Keratinocyte (primary cell): ENCODE measurements around the gene JADE2. TPM values are rescaled to one million over a fixed set of nuclear protein-coding genes. Genes with fewer than 3 reads are reported as not detected.

Experiments used
- DNase-seq: peaks from one replicate; pipeline ENCODE4 v3.0.0-alpha.2; 2011; ENCODE audit warnings: low read depth, missing footprints, low spot score
- FAIRE-seq: peaks from 2 replicates; lab custom pipeline; 2011; peaks lifted over from hg19 to GRCh38; lab: Jason Lieb, UNC
- H2AFZ ChIP-seq: 2 replicates; pipeline ENCODE4 v1.6.0; 2012; ENCODE audit warnings: low read length, control low read depth, inconsistent platforms; ENCODE audit not compliant: control insufficient read depth
- H3K27ac ChIP-seq: 2 replicates; pipeline ENCODE4 v1.5.1; 2011; ENCODE audit warnings: low read length; ENCODE audit not compliant: control insufficient read depth, insufficient read depth
- H3K27me3 ChIP-seq: 3 replicates; pipeline ENCODE4 v1.6.0; 2011; ENCODE audit warnings: low read length; ENCODE audit not compliant: control insufficient read depth, insufficient read depth; ENCODE audit errors: extremely low read depth
- H3K36me3 ChIP-seq, 2 experiments: 2 replicates in 1 of 2; 3 replicates in 1 of 2; pipeline ENCODE4 v1.5.1; 2011; ENCODE audit warnings: low read length in 2 of 2, mild to moderate bottlenecking in 1 of 2; ENCODE audit not compliant: control insufficient read depth in 2 of 2, insufficient read depth in 2 of 2; ENCODE audit errors: extremely low read depth in 1 of 2
- H3K4me1 ChIP-seq: 3 replicates; pipeline ENCODE4 v1.5.1; 2011; ENCODE audit warnings: low read length; ENCODE audit not compliant: control insufficient read depth, insufficient read depth; ENCODE audit errors: extremely low read depth
- H3K4me2 ChIP-seq: 3 replicates; pipeline ENCODE4 v1.6.0; 2011; ENCODE audit warnings: low read depth, low read length; ENCODE audit not compliant: control insufficient read depth, insufficient read depth; ENCODE audit errors: extremely low read depth
- H3K4me3 ChIP-seq, 3 experiments: fragments of 200-600 bp in 1 of 3; sonication (generic) in 1 of 3; 2 replicates in 2 of 3; 3 replicates in 1 of 3; pipeline ENCODE4 v1.5.1; 2011 to 2016; ENCODE audit warnings: low read length in 3 of 3, mild to moderate bottlenecking in 3 of 3, control low read depth in 2 of 3, inconsistent platforms in 1 of 3, low read depth in 1 of 3, mixed read lengths in 1 of 3, mixed run types in 1 of 3, moderate library complexity in 1 of 3; ENCODE audit not compliant: control insufficient read depth in 2 of 3, insufficient read depth in 2 of 3; ENCODE audit errors: extremely low read depth in 1 of 3
- H3K79me2 ChIP-seq: 2 replicates; pipeline ENCODE4 v1.6.0; 2012; ENCODE audit warnings: low read length; ENCODE audit not compliant: control insufficient read depth, insufficient read depth
- H3K9ac ChIP-seq: 3 replicates; pipeline ENCODE4 v1.6.0; 2011; ENCODE audit warnings: low read length; ENCODE audit not compliant: control insufficient read depth, insufficient read depth; ENCODE audit errors: extremely low read depth
- H3K9me1 ChIP-seq: 3 replicates; pipeline ENCODE4 v1.6.0; 2011; ENCODE audit warnings: low read length; ENCODE audit not compliant: control insufficient read depth, insufficient read depth; ENCODE audit errors: extremely low read depth
- H3K9me3 ChIP-seq: 2 replicates; pipeline ENCODE4 v1.5.1; 2012; ENCODE audit warnings: low read depth, low read length; ENCODE audit not compliant: control insufficient read depth
- H4K20me1 ChIP-seq: 3 replicates; pipeline ENCODE4 v1.6.0; 2011; ENCODE audit warnings: low read length; ENCODE audit not compliant: control insufficient read depth, insufficient read depth; ENCODE audit errors: extremely low read depth
- CTCF ChIP-seq, 3 experiments: IDR thresholded peaks in 1 of 3; conservative IDR thresholded peaks in 1 of 3; optimal IDR thresholded peaks in 1 of 3; 2 replicates in 2 of 3; 3 replicates in 1 of 3; pipeline versions ENCODE3 to v1.5.1; 2011; ENCODE audit warnings: low read length in 3 of 3, mild to moderate bottlenecking in 3 of 3, moderate library complexity in 2 of 3, control low read depth in 1 of 3, inconsistent platforms in 1 of 3; ENCODE audit not compliant: insufficient read depth in 2 of 3; ENCODE audit errors: extremely low read depth in 1 of 3
- EZH2 ChIP-seq: IDR thresholded peaks from one replicate; pipeline ENCODE4 v1.6.1; 2012; ENCODE audit warnings: inconsistent platforms, mild to moderate bottlenecking, low read length, moderate library complexity
- dilution Hi-C: fragments of 300-500 bp; cut with MboI; formaldehyde crosslinking; loops from one replicate; pipeline ENCODE4 v1.7.0; 2020; ENCODE audit warnings: low sequenced_read_pairs; ENCODE audit not compliant: extremely low pct_ligation_motif_present
- polyA plus RNA-seq, 5 experiments: library from polyadenylated mRNA; depleted of rRNA in 3 of 5; stranded (reverse) in 3 of 5; stranded (forward) in 1 of 5; unstranded in 1 of 5; fragments of >200 nt; gene quantifications; 1 replicate in 1 of 5; 2 replicates in 3 of 5; 3 replicates in 1 of 5; pipeline versions ENCODE4 v1.2.1 to v1.2.3, GENCODE V29; 2011 to 2012; ENCODE audit warnings: missing spikeins in 2 of 5, low read depth in 1 of 5, low replicate concordance in 1 of 5

JADE2 gene
- polyA plus RNA-seq, 1 donor (not counting 4 experiments of a cell fraction or from before 2014, with no cell fraction given): 11.1 TPM

- peaks cover 2% of the 10 kb centered on the region for H3K4me1 ChIP-seq
- H3K79me2 ChIP-seq: no peaks in the 10 kb centered on the region
- FAIRE-seq (no peak), DNase-seq (no peak)
- H4K20me1 ChIP-seq: no peaks in the 10 kb centered on the region
- no peaks in the 10 kb centered on the region for H3K9me1 ChIP-seq
- H3K27me3 ChIP-seq: no peaks in the 10 kb centered on the region
- H3K9me3 ChIP-seq: no peaks in the 10 kb centered on the region
- no peak overlapping the region for H3K4me3 ChIP-seq
- no peak overlapping the region for H3K27ac ChIP-seq
- no peak overlapping the region for H3K4me2 ChIP-seq
- dilution Hi-C loops: no loop called here
- TF ChIP-seq CTCF (optimal IDR thresholded peaks at IDR 0.05 in 1 of 3, IDR thresholded peaks at IDR 0.05 in 1 of 3, conservative IDR thresholded peaks at IDR 0.05 in 1 of 3; ENCODE audit: extremely low read depth in 1 of 3, insufficient read depth in 2 of 3, low read length in 3 of 3) (no peak), EZH2 (no peak)
- no peak overlapping the region for H3K9ac ChIP-seq
- peaks cover 8 to 12% of the 10 kb centered on the region in 2 experiments for H3K36me3 ChIP-seq
- no peak overlapping the region for H2AFZ ChIP-seq
Measured at GRCh38 chr5:134604908-134605307, 79.4 kb downstream of the JADE2 start.

- H3K4me3 ChIP-seq: no peak overlapping the region
- H3K9me3 ChIP-seq: no peaks in the 10 kb centered on the region
- DNase-seq: no peak
- no peak overlapping the region for H2AFZ ChIP-seq
- no peak for TF ChIP-seq CTCF (optimal IDR thresholded peaks at IDR 0.05 in 1 of 3, IDR thresholded peaks at IDR 0.05 in 1 of 3, conservative IDR thresholded peaks at IDR 0.05 in 1 of 3; ENCODE audit: extremely low read depth in 1 of 3, insufficient read depth in 2 of 3, low read length in 3 of 3)
- H3K9me1 ChIP-seq: no peaks in the 10 kb centered on the region
- no peak for FAIRE-seq
- dilution Hi-C loops: no loop called here
- H3K9ac ChIP-seq: no peak overlapping the region
- peaks cover 8 to 16% of the 10 kb centered on the region in 2 experiments for H3K36me3 ChIP-seq
- no peak overlapping the region for H3K27ac ChIP-seq
- peaks cover 2% of the 10 kb centered on the region for H3K4me1 ChIP-seq
- no peaks in the 10 kb centered on the region for H3K79me2 ChIP-seq
- no peaks in the 10 kb centered on the region for H3K27me3 ChIP-seq
- H4K20me1 ChIP-seq: no peaks in the 10 kb centered on the region
- H3K4me2 ChIP-seq: no peak overlapping the region
Measured at GRCh38 chr5:134606726-134607125, 81.3 kb downstream of the JADE2 start.
